SIG-M5 treated with dmso at 0.1 percent for 504 hours (cell line): Measurements from ENCODE around the gene CRYM.
"Not testable (repeated sequence)": the region's sequence is repeated elsewhere in the genome, so short reads cannot be mapped to it uniquely, and the experiment has no call there.

Experiments
- DNase-seq: peaks from one replicate; lab custom pipeline; 2025; ENCODE audit not compliant: unreplicated experiment; lab: John Stamatoyannopoulos, UW

CRYM gene

GRCh38 chr16:21250072-21250923, 27.8 kb downstream of the CRYM start:
- no peak for DNase-seq

- DNase-seq: not testable (repeated sequence)
Observed at GRCh38 chr16:21248179-21248578, 29.9 kb downstream of the CRYM start.

- DNase-seq: no peak
Observed at GRCh38 chr16:21244518-21245215, 33.4 kb downstream of the CRYM start.

- no peak for DNase-seq
Observed at GRCh38 chr16:21242756-21243155, 35.3 kb downstream of the CRYM start.

GRCh38 chr16:21239646-21240045, 38.4 kb downstream of the CRYM start:
- no peak for DNase-seq

GRCh38 chr16:21236831-21237230, 41.3 kb downstream of the CRYM start:
- DNase-seq: no peak

- DNase-seq: no peak
Observed at GRCh38 chr16:21235199-21235585, 42.9 kb downstream of the CRYM start.

- no peak for DNase-seq
Observed at GRCh38 chr16:21233521-21234150, 44.5 kb downstream of the CRYM start, which contains the start of gene ANKS4B. TSS of gene ANKS4B (plus strand) at chr16:21233699. CDS start at chr16:21233738, 39 bp downstream.

- no peak for DNase-seq
Observed at GRCh38 chr16:21233045-21233520, 45.0 kb downstream of the CRYM start.

- no peak for DNase-seq
Observed at GRCh38 chr16:21228361-21228872, 49.7 kb downstream of the CRYM start.

GRCh38 chr16:21227866-21228265, 50.2 kb downstream of the CRYM start:
- peak; percentile 53 for DNase-seq

- DNase-seq: no peak
Observed at GRCh38 chr16:21226749-21227148, 51.3 kb downstream of the CRYM start.

GRCh38 chr16:21224800-21225199, 53.3 kb downstream of the CRYM start:
- DNase-seq: no peak

- DNase-seq: no peak
Observed at GRCh38 chr16:21223787-21224186, 54.3 kb downstream of the CRYM start.

- DNase-seq: no peak
Observed at GRCh38 chr16:21222495-21223337, 55.4 kb downstream of the CRYM start.

GRCh38 chr16:21219551-21219950, 58.5 kb downstream of the CRYM start:
- DNase-seq: no peak

- DNase-seq: peak; percentile 67
Observed at GRCh38 chr16:21218153-21218552, 59.9 kb downstream of the CRYM start.

- no peak for DNase-seq
Observed at GRCh38 chr16:21217121-21217520, 61.0 kb downstream of the CRYM start.

- no peak for DNase-seq
Observed at GRCh38 chr16:21214086-21214485, 64.0 kb downstream of the CRYM start.

GRCh38 chr16:21211486-21211885, 66.6 kb downstream of the CRYM start, which contains the start of gene ZP2:
TSS of gene ZP2 (minus strand) at chr16:21211574. CDS start at chr16:21211547, 27 bp downstream.
- DNase-seq: no peak
